ENCODE measurements around the gene FN3KRP.
"Not testable (repeated sequence)": the region's sequence is repeated elsewhere in the genome, so short reads cannot be mapped to it uniquely, and the experiment has no call there.

The FN3KRP gene

DNA sequence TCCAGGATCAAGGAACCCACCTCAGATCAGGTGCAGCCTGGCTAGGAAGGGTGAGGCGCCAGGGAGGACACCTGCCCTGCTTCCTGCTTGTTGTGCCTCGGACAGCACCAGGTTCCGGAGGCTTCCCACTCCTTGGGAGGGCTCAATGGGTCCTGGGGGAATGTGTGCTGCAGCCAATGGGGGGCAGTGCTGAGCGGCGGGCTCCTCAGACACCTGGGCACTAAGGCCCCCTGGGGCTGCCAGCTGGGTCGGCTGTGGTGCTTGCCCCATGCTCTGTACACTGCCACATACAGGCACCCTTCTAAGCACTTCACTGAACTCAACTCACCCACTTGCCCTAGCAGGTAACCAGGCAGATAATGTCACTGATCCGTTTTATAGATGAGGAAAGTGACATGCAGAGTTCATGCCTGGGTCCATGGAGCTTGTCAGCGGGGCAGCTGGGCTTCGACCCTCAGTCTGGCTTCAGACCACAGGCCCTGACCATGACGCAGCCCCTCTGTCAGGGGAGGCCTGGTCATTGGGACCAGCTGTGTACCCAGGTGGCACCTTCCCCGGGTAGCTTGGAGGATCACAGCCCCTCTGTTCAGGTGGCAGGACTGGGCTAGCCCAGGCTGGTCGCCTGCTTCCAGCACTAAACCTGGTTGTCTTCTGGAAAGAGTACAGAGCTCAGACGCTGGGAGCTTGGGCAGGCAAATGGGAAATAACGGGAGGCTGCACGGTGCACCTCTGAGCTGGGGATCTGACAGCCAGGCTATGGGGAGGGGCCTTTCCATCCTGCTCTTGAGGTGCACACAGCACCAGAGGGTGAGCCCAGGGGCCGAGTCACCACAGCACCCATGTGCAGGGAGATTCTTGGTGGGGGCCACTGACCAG lies 27.1 kb downstream of the FN3KRP start:
- no peak for DNase-seq (ENCODE audit: low read depth in 2 of 2)

DNA sequence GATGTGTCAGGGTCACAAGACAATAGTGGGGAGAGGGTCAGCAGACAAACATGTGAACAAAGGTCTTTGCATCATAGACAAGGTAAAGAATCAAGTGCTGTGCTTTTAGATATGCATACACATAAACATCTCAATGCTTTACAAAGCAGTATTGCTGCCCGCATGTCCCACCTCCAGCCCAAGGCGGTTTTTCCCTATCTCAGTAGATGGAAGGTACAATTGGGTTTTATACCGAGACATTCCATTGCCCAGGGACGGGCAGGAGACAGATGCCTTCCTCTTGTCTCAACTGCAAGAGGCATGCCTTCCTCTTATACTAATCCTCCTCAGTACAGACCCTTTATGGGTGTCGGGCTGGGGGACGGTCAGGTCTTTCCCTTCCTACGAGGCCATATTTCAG lies 28.2 kb downstream of the FN3KRP start:
- DNase-seq (ENCODE audit: low read depth in 2 of 2): not testable (repeated sequence)

DNA sequence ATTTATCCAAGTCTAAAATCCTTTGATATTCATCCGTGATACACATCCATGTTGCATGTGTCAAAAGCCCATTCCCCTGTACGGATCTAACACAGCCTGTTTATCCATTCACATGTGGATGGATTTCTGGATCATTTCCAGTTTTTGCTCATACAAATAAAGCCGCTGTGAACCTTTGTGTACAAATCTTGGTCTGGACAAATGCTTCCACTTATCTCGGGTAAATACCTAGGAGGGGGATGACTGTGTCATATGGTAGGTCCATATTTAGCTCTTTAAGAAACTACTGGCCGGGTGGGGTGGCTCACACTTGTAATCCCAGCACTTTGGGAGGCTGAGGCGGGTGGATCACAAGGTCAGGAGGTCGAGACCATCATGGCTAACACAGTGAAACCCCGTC lies 29.0 kb downstream of the FN3KRP start:
- DNase-seq (ENCODE audit: low read depth in 2 of 2): no peak

DNA sequence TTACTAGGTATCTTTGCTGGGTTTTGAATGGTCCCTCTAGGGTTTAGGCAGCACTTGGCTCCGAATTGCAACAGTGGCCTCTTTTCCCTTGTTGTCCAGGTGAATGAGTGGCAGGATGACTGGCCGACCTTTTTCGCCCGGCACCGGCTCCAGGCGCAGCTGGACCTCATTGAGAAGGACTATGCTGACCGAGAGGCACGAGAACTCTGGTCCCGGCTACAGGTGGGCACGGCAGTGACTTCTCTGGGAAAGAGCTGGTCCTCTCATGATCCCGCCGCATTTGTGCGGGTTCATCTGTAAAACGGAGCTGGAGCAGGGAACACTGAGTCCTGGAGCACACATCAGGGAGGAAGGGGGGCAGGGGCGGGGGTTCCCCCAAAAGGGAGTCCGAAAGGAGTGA lies 32.2 kb downstream of the FN3KRP start:
- no peak for DNase-seq (ENCODE audit: low read depth in 2 of 2)

DNA sequence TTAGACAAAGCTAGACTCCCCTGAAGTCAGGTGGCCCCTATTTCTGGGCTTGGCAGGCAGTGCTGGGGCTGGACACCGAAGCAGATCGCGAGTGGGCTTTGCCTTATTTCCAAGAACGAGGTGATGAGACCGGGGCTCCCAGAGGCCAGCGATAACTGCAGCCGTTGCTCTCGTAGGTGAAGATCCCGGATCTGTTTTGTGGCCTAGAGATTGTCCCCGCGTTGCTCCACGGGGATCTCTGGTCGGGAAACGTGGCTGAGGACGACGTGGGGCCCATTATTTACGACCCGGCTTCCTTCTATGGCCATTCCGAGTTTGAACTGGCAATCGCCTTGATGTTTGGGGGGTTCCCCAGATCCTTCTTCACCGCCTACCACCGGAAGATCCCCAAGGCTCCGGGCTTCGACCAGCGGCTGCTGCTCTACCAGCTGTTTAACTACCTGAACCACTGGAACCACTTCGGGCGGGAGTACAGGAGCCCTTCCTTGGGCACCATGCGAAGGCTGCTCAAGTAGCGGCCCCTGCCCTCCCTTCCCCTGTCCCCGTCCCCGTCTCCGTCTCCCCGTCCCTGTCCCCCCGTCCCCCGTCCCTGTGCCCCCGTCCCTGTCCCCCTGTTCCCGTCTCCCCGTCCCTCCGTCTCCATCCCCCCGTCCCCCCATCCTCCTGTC lies 33.9 kb downstream of the FN3KRP start:
- no peak for DNase-seq (ENCODE audit: low read depth in 2 of 2)

DNA sequence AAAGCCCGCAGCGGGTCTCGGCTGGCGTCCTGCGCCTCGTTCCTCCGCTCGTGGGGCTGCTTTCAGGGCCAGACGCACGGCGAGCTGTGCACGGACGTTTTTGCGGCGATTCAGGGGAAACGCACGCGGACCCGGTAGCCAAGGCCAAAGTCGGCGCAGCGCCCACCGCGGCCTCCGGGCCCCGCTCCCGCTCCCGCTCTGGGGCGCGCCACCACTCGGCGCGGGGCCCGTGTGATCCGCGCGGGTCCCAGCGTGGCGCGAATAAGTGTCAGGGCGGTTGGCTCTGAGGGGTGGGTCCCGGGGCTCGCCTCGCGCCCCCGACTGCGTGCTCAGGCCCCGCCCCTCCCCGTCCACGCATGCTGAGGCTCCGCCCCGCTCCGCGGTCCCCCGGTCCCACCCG lies 34.7 kb downstream of the FN3KRP start:
- no peak for DNase-seq (ENCODE audit: low read depth in 2 of 2)

DNA sequence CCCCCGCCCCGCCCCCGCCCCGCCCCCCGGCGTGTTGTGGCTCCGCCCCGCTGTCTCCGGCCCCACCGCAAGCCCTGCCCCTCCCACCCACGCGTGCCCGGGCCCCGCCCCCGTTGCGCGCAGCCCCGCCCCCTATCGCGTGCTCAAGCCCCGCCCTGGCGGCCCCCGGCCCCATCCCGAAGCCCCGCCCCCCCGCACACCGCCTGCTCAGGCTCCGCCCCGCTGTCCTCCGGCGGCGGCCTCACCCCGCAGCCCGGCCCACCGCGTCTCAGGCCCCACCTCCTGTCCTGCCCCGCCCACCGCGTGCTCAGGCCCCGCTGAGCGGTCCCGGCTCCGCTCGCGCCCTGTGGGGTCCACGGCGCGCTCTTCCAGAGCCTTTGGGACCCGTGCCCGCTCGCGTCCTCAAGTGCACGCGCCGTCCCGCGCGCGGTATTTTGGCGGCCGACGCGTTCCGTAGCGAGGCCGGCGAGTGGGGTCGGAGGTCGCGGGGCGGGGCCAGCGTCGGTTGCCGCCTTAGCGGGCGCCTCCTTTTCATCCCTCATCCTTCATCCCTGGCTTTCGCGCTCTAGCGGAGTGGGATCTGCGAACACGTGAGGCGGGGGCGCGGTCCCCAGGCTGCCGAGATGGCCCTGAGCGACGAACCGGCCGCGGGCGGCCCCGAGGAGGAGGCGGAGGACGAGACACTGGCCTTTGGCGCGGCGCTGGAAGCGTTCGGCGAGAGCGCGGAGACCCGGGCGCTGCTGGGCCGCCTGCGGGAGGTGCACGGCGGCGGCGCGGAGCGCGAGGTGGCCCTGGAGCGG lies 35.3 kb downstream of the FN3KRP start, which contains the start of gene TBCD:
TSS of gene TBCD (plus strand) at position 495 of the 800 bp plus-strand sequence. CDS start at position 624, 129 bp downstream.
- DNase-seq (ENCODE audit: low read depth in 2 of 2): peak; percentile 74 to 84

DNA sequence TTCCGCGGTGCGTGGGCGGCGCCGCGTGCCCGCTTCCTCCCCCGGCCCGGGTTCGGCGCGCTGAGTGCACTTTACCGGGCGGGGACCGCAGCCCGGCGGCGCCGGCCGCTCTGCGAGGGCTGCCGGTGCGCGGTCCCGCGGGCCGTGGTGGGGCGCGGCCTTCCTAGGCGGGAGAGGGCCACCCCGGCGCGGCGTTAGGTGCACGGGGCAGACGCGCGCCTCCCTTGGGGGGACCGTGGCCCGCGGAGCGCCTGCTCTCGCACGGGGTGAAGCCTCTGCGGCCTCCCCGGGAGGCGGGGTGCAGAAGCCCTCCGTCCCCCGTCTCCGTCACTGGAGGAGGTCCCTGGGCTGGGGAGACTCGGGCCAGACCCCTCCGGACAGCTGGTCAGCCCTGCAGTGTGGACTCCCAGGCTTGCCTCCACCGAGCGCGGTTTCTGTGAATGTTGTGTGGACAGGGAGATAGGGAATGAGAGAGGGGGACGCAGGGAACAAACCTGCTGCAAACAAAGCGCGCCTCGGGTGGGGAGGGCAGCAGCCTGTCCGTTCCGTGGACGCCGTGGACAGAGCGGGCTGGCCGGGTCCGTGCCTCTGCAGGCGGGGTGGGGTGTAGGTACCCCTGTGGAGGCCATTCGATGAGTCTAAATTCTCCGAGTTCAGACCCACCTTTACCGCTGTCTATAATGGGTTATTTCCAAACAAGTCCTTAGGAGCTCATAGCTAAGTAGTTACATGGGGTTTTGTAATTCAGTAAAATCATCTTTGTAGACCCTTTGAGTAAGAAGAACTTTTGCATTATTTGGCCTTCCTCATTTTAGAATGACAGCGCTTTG lies 36.1 kb downstream of the FN3KRP start:
- no peak for DNase-seq (ENCODE audit: low read depth in 2 of 2)

DNA sequence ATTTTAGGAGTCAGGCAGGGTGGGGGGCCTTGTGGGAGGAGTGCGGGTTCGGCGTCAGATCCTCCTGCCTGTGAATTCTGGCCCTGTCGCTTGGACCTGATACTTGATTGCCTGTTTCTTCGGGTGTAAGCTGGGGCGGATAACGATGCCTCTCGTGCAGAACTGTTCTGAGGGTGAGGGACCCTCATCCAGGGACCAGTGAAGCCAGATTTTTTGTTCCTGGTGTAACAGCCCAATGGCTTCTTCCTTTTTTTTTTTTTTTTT lies 36.6 kb downstream of the FN3KRP start:
- DNase-seq (ENCODE audit: low read depth in 2 of 2): no peak

DNA sequence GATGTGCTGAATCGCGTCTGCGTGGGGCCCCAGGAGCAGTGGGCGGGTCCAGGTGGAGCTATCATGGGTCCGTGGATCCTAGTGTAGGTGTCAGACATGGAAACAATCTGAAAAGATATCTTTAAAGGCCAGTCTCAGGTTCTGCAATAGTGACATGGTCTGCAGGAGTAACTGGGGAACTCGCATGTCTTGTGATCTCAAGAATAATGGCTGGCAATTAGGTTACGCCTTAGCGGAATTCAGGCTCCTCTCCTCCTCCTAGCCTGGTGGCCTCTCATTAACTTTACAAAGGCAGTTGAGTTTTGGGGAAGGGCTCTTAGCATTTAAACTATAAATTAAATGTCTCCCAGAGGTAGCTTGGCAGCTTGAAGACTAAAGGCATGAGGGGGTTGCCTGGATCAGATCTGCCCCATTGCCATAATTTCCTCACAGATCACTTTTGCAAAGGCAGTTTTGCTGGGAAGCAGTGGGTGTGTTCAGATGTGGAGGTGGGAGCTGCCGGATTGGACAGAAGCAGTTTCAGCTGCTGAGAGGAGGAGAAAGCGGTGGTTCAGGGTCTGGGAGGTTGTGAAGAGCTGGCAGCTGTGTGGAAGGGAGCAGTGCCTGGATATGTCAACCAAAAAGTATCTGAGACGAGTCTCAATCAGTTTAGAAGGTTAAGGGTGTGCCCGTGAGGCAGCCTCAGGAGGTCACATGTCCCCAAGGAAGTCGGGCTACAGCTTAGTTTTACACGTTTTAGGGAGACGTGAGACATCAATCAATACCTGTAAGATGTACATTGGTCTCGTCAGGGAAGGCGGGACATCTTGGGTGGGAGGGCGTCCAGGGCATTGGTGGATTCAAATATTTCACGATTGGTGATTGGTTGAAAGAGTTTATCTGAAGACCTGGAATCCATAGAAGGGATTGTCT lies 38.0 kb downstream of the FN3KRP start:
- no peak for DNase-seq (ENCODE audit: low read depth in 2 of 2)

DNA sequence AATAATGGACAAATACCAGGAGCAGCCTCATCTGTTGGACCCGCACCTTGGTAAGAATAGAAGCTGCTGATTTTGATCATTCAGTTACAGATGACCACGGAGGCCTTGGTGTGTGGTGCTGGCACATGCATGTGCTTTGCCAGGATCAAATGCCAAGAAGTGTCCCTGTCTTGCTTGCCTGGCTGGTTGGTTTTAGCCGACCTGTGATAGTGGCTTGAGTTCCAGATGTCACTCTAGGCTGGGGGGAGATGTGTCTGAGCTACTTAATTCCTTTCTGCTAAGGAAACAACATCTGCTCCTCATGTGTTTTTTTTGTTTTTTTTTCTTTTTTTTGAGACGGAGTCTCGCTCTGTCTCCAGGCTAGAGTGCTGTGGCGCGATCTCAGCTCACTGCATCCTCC lies 39.7 kb downstream of the FN3KRP start:
- DNase-seq (ENCODE audit: low read depth in 2 of 2): no peak

DNA sequence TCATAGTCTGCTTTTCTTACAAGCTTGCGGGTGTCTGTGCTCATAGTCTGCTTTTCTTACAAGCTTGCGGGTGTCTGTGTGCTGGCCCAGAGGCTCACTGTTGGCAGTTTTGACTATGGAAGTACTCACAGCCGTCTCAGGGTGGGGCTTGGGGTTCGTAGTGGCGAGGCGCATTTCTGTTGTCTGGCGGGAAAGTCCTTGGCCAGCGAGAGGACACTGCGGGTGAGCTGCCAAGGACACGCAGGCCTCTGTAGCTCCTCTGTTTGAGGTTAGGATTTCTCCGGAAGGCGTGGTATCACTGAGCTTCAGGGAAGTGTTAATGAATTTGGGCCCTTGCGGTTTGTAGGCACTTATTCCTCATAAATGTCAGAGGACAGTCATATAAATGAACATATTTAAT lies 48.9 kb downstream of the FN3KRP start:
- DNase-seq (ENCODE audit: low read depth in 2 of 2): no peak

DNA sequence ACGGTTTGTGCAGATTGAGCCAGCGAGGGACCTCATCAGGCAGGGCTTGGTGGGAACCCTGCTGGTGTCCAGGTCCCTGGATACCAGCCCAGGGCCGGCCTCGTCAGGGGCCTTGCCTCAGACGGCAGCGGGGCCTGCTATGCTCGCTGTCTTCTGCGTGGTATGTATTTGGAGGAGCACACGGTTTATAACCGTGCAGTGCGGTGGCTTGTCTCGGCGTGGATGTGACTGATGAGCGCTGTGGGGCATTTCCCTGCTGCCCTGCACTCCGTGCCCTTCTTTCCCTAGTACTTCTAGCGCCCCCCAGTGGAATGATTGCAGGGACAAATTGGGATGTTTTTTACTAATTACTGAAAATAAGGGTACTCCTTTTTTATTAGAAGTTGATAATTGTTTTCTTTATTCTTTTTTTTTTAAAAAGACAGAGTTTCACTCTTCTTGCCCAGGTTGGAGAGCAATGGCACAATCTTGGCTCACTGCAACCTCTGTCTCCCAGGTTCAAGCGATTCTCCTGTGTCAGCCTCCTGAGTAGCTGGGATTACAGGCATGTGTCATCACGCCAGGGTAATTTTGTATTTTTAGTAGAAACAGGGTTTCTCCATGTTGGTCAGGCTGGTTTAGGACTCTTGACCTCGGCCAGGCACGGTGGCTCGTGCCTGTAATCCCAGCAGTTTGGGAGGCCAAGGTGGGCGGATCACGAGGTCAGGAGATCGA lies 50.7 kb downstream of the FN3KRP start:
- DNase-seq (ENCODE audit: low read depth in 2 of 2): no peak

DNA sequence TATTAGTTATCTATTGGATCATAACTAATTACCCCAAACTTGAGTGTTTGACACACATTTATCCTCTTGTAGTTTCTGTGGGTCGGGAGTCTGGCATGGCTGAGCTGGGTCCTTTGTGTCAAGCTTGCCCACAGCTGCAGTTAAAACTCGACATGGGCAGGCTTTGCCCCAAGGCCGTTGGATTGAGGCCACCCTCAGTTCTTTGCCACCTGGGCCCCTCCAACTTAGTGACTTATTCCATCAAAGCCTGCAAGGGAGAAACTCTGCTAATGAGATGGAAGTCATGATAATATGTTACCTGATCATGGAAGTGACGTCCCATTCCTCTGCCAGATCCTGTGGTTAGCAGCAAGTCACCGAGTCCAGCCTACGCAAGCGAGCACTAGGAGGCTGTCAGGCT lies 52.5 kb downstream of the FN3KRP start:
- DNase-seq (ENCODE audit: low read depth in 2 of 2): no peak

DNA sequence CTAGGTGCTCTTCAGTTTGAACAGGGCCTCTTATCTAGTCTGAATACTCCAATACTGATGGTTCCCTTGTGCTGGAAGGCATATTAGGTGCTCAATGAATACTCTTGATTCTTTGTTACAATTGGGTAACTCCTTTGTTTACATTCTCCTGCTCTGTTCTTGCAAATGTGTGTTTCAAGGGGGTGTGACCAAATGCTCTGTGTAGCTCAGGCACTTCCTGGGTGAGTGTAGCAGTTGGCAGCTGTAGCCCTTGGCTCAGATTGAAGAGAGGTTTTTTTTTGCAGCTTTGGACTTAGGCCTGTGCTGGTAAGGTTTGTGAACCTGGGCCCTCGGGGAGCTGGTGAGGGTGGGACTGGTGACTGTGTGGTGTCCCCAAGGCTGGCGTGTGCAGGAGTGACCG lies 55.5 kb downstream of the FN3KRP start:
- DNase-seq (ENCODE audit: low read depth in 2 of 2): no peak

DNA sequence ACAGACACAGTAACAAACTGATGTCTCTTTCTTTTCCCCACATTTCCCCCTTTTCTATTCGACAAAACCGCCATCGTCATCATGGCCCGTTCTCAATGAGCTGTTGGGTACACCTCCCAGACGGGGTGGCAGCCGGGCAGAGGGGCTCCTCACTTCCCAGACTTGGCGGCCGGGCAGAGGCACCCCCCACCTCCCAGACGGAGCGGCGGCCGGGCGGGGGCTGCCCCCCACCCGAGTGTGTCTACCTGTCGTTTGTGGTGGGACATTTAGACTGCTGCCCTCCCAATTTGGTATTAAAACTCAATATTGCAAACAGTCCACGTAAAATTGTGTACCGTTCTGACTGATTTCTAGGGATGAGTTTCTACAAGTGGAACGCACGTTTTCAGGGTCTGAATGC lies 58.0 kb downstream of the FN3KRP start:
- not testable (repeated sequence) for DNase-seq (ENCODE audit: low read depth in 2 of 2)

DNA sequence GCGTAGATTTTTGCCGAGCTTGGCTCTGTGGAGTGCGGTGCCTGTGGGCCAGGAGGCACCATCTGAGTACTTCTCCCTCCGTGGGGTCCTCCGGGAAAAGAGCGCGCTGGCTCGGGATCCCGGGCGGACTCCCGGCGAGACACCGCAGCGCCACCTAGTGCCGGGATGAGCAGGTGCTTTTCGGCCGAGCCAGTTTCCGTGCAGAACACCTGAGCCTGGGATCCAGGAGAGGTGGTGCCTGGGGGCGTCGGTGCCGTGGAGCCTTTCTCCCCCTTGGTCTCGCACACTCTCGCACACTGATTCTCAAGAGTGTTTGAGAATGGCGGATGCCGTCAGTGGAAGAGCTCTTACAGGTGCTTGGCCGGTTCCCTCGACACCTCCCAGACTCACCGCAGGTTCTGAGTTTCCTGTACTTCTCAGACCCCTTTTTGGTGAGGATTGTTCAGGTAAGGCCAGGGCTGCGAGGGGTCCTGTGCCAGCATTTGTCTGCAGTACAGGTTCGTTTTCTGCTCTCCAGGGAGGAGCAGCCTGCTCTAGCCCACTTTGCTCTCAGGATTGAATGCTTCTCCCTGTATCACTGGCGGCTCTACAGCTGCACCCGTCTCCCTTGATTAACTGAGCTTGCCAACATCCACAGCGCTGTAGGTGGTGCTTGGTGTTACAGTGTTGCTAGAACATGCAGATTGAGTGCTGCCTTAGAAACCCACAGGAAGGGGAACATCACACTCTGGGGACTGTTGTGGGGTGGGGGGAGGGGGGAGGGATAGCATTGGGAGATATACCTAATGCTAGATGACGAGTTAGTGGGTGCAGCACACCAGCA lies 58.7 kb downstream of the FN3KRP start:
- DNase-seq (ENCODE audit: low read depth in 2 of 2): no peak

DNA sequence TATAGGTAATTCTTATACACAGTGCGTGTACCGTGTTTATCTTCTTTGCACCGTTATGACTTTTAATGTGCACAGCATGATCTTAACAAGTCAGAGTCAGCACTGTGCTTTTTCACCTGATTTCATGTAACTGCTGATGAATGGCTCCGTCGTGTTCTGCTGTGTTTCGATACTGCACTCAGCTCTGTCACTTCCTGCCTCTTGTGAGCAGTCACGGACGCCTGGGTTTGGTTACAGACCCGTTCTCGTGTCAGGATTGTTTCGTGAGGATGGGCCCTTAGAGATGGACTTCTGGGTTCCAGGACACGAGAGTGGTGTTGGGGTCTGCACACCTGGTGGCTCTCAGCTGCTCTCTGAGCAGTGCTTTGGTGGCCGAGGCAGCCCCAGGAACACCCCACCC lies 59.9 kb downstream of the FN3KRP start:
- no peak for DNase-seq (ENCODE audit: low read depth in 2 of 2)

Data from stimulated activated CD8-positive, alpha-beta memory T cell treated with anti-CD3 and anti-CD28 coated beads, Interleukin-2, amount 100 ng/mL, for 1 hour (primary cell).